NCI-H1092 treated with DMSO at 0.1 percent for 48 hours (cell line): ENCODE measurements around the gene TMEM176A.
A peak's percentile ranks its signal among the peaks of the same experiment; 100 is the strongest.

ENCODE experiments used
- DNase-seq: peaks from one replicate; lab custom pipeline; 2025; lab: John Stamatoyannopoulos, UW

The TMEM176A gene

GRCh38 chr7:150820148-150820547 lies 19.6 kb downstream of the TMEM176A start:
- DNase-seq, result no peak

GRCh38 chr7:150820578-150821198 lies 20.1 kb downstream of the TMEM176A start:
- no peak for DNase-seq

GRCh38 chr7:150823043-150823442 lies 22.5 kb downstream of the TMEM176A start:
- DNase-seq, result no peak

GRCh38 chr7:150823484-150824126 lies 23.0 kb downstream of the TMEM176A start:
- DNase-seq, result no peak

- no peak for DNase-seq
Observed at GRCh38 chr7:150824379-150825177, 24.0 kb downstream of the TMEM176A start.

- DNase-seq, result no peak
Observed at GRCh38 chr7:150826061-150826849, 25.7 kb downstream of the TMEM176A start.

GRCh38 chr7:150828384-150828783 lies 27.8 kb downstream of the TMEM176A start:
- no peak for DNase-seq

GRCh38 chr7:150829426-150829825 lies 28.9 kb downstream of the TMEM176A start:
- no peak for DNase-seq

- peak; percentile 59 for DNase-seq
Observed at GRCh38 chr7:150830937-150831336, 30.4 kb downstream of the TMEM176A start.

- DNase-seq, result no peak
Observed at GRCh38 chr7:150831851-150832250, 31.3 kb downstream of the TMEM176A start.

- DNase-seq, result no peak
Observed at GRCh38 chr7:150835019-150835418, 34.5 kb downstream of the TMEM176A start.

- no peak for DNase-seq
Observed at GRCh38 chr7:150835702-150836280, 35.2 kb downstream of the TMEM176A start.

- DNase-seq, result no peak
Observed at GRCh38 chr7:150838965-150839650, 38.5 kb downstream of the TMEM176A start.

GRCh38 chr7:150842018-150842417 lies 41.4 kb downstream of the TMEM176A start:
- DNase-seq, result no peak

- DNase-seq, result no peak
Observed at GRCh38 chr7:150842716-150843115, 42.1 kb downstream of the TMEM176A start.

- no peak for DNase-seq
Observed at GRCh38 chr7:150845421-150845861, 44.9 kb downstream of the TMEM176A start.

GRCh38 chr7:150846291-150847115 lies 45.9 kb downstream of the TMEM176A start:
- DNase-seq, result no peak

- DNase-seq, result no peak
Observed at GRCh38 chr7:150847536-150847935, 47.0 kb downstream of the TMEM176A start.

- DNase-seq, result no peak
Observed at GRCh38 chr7:150848111-150848510, 47.5 kb downstream of the TMEM176A start.

- DNase-seq, result no peak
Observed at GRCh38 chr7:150848561-150849115, 48.1 kb downstream of the TMEM176A start.
